A673 (cell line): ENCODE measurements around the gene ROR2. TPM values are rescaled to one million over a fixed set of nuclear protein-coding genes. Genes with fewer than 3 reads are reported as not detected.
"Not testable (repeated sequence)": the region's sequence is repeated elsewhere in the genome, so short reads cannot be mapped to it uniquely, and the experiment has no call there.

Source experiments
- BruUV-seq: library from RNA; stranded (reverse); fragments of 400-500 nt; replicated peaks from 2 replicates; lab custom pipeline; 2021; lab: Mats Ljungman, UMichigan
- CTCF ChIA-PET: fragments of 300-600 bp; sonication (Branson Sonifier 250); formaldehyde crosslinking; loops from one replicate; lab custom pipeline; 2022; ENCODE audit warnings: antibody characterized with exemption; lab: Charles Lee
- POLR2A ChIA-PET: fragments of 300-600 bp; sonication (Branson Sonifier 250); formaldehyde crosslinking; loops from one replicate; lab custom pipeline; 2022; ENCODE audit warnings: antibody characterized with exemption; ENCODE audit not compliant: low non-redundant PET; lab: Charles Lee
- DNase-seq: peaks from one replicate; pipeline ENCODE4 v3.0.0-alpha.2; 2015; ENCODE audit warnings: low spot score
- H3K27ac ChIP-seq: fragments of 200-600 bp; sonication (generic); 2 replicates; pipeline ENCODE4 v1.5.1; 2016; ENCODE audit warnings: mixed run types, low read depth, mild to moderate bottlenecking, mixed read lengths, antibody characterized with exemption, low read length; ENCODE audit not compliant: poor library complexity, severe bottlenecking
- H3K27me3 ChIP-seq: fragments of 200-600 bp; sonication (generic); replicated peaks from 2 replicates; pipeline ENCODE4 v1.6.1; 2017; ENCODE audit warnings: mixed run types, low read depth, mild to moderate bottlenecking, mixed read lengths, antibody characterized with exemption, low read length; ENCODE audit not compliant: insufficient read depth, poor library complexity
- H3K36me3 ChIP-seq: fragments of 200-600 bp; sonication (generic); 2 replicates; pipeline ENCODE4 v1.6.1; 2016; ENCODE audit warnings: mixed run types, mild to moderate bottlenecking, mixed read lengths, antibody characterized with exemption, low read length; ENCODE audit not compliant: insufficient read depth, poor library complexity, severe bottlenecking
- H3K4me1 ChIP-seq: fragments of 200-600 bp; sonication (generic); 2 replicates; pipeline ENCODE4 v1.6.1; 2017; ENCODE audit warnings: mixed run types, mild to moderate bottlenecking, mixed read lengths, antibody characterized with exemption, low read length; ENCODE audit not compliant: insufficient read depth, poor library complexity, severe bottlenecking
- H3K4me3 ChIP-seq: fragments of 200-600 bp; sonication (generic); 2 replicates; pipeline ENCODE4 v1.5.1; 2016; ENCODE audit warnings: low read depth, mixed run types, mild to moderate bottlenecking, mixed read lengths, low read length; ENCODE audit not compliant: poor library complexity, severe bottlenecking
- H3K9me3 ChIP-seq: fragments of 200-600 bp; sonication (generic); 2 replicates; pipeline ENCODE4 v1.6.1; 2016; ENCODE audit warnings: mixed run types, low read depth, mild to moderate bottlenecking, mixed read lengths, antibody characterized with exemption, low read length; ENCODE audit not compliant: poor library complexity, severe bottlenecking
- CTCF ChIP-seq: fragments of 300-800, 200-600 bp; sonication (generic); conservative IDR thresholded peaks from 2 replicates; pipeline ENCODE4 v1.5.1; 2017; ENCODE audit warnings: low read depth, mild to moderate bottlenecking, antibody characterized with exemption, low read length, moderate library complexity, mixed read lengths
- EZH2 ChIP-seq: fragments of 200-600 bp; sonication (generic); IDR thresholded peaks from 2 replicates; pipeline ENCODE4 v1.6.1; 2017; ENCODE audit warnings: borderline replicate concordance, low read depth, mild to moderate bottlenecking, mixed read lengths, antibody characterized with exemption, low read length; ENCODE audit not compliant: poor library complexity, severe bottlenecking
- intact Hi-C: fragments of 100-400 bp; cut with micrococcal nuclease; formaldehyde crosslinking; loops from one replicate; pipeline ENCODE4 v1.10.0; 2022; ENCODE audit not compliant: unreplicated experiment
- total RNA-seq: library from RNA; stranded (reverse); gene quantifications from 2 replicates; pipeline ENCODE4 v1.2.3, GENCODE V29; 2021

The ROR2 gene
- total RNA-seq, 1 experiment from 2014 or later = 12.3 TPM

- TF ChIP-seq CTCF = no peak
- TF ChIP-seq EZH2 = no peak
- Histone ChIP-seq H3K4me3 (no peak overlapping the region), H3K9me3 (no peaks in the 10 kb centered on the region), H3K36me3 (no peaks in the 10 kb centered on the region), H3K4me1 (no peaks in the 10 kb centered on the region), H3K27me3 (no peaks in the 10 kb centered on the region), H3K27ac (no peak overlapping the region)
- POLR2A ChIA-PET = no interaction called here
- intact Hi-C loops = no loop called here
- CTCF ChIA-PET = no interaction called here
- DNase-seq = no peak
- no TSS peak for BruUV-seq
These were observed 327.0 kb downstream of the ROR2 start for GRCh38 chr9:91623004-91623403.

DNA sequence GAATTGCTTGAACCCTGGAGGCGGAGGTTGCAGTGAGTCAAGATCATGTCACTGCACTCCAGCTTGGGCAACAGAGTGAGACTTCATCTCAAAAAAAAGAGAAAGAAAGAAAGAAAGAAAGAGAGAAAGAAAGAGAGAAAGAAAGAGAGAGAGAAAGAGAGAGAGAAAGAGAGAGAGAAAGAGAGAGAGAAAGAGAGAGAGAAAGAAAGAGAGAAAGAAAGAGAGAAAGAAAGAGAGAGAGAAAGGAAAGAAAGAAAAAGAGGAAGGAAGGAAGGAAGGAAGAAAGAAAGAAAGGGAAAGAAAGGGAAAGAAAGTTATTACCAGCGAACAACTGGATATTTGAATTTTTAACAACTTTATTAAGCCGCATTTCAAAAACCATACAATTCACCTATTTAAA is 327.9 kb downstream of the ROR2 start:
- H3K27me3 ChIP-seq, BruUV-seq, H3K27ac ChIP-seq, H3K4me1 ChIP-seq, H3K9me3 ChIP-seq, POLR2A ChIA-PET, H3K4me3 ChIP-seq, CTCF ChIA-PET, DNase-seq, intact Hi-C loops, H3K36me3 ChIP-seq: not testable (repeated sequence)

DNA sequence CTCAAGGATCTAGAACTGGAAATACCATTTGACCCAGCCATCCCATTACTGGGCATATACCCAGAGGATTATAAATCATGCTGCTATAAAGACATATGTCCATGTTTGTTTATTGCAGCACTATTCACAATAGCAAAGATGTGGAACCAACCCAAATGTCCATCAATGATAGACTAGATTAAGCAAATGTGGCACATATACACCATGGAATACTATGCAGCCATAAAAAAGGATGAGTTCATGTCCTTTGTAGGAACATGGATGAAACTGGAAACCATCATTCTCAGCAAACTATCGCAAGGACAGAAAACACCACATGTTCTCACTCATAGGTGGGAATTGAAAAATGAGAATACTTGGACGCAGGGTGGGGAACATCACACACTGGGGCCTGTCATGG is 336.0 kb downstream of the ROR2 start:
- H3K27me3 ChIP-seq, H3K4me1 ChIP-seq, DNase-seq, CTCF ChIA-PET, BruUV-seq, H3K4me3 ChIP-seq, H3K9me3 ChIP-seq, H3K27ac ChIP-seq, POLR2A ChIA-PET, intact Hi-C loops, H3K36me3 ChIP-seq: not testable (repeated sequence)

GRCh38 chr9:91611582-91611981 is 338.4 kb downstream of the ROR2 start:
- no peaks in the 10 kb centered on the region for H3K4me1 ChIP-seq
- no TSS peak for BruUV-seq
- no peaks in the 10 kb centered on the region for H3K27me3 ChIP-seq
- TF ChIP-seq CTCF (no peak), EZH2 (no peak)
- CTCF ChIA-PET = no interaction called here
- no peak overlapping the region for H3K4me3 ChIP-seq
- intact Hi-C loops = no loop called here
- POLR2A ChIA-PET = no interaction called here
- H3K27ac ChIP-seq = no peak overlapping the region
- no peaks in the 10 kb centered on the region for H3K36me3 ChIP-seq
- H3K9me3 ChIP-seq = no peaks in the 10 kb centered on the region
- DNase-seq = no peak
